Activated naive CD8-positive, alpha-beta T cell treated with anti-CD3 and anti-CD28 coated beads, Interleukin-2, amount 10 ng/mL, durations not matched to agents 7 days and 5 days (primary cell): ENCODE measurements around the gene OR8D4. TPM values are rescaled to one million over a fixed set of nuclear protein-coding genes. Genes with fewer than 3 reads are reported as not detected.

ENCODE experiments used
- ATAC-seq: fragments of 150-1000 bp; cut with Tn5 transposase; one replicate; pipeline ENCODE4 v1.10.0; 2021; ENCODE audit warnings: low read depth, moderate library complexity
- POLR2A ChIA-PET: fragments of 350-600 bp; sonication (Branson Sonifier 250); formaldehyde crosslinking; loops from one replicate; lab custom pipeline; 2021; ENCODE audit warnings: antibody characterized with exemption; lab: Charles Lee
- DNase-seq: peaks from one replicate; pipeline ENCODE4 v3.0.0; 2021
- H3K27ac Mint-ChIP-seq: one replicate; pipeline ENCODE4 v1.8.0; 2022; ENCODE audit warnings: mild to moderate bottlenecking, mixed read lengths
- H3K27me3 Mint-ChIP-seq: one replicate; pipeline ENCODE4 v1.8.0; 2022; ENCODE audit warnings: mild to moderate bottlenecking, moderate library complexity, mixed read lengths
- H3K36me3 Mint-ChIP-seq: one replicate; pipeline ENCODE4 v1.8.0; 2021; ENCODE audit warnings: mild to moderate bottlenecking, mixed read lengths
- H3K4me1 Mint-ChIP-seq: one replicate; pipeline ENCODE4 v1.8.0; 2021; ENCODE audit warnings: mixed read lengths
- H3K4me3 Mint-ChIP-seq: one replicate; pipeline ENCODE4 v1.8.0; 2022; ENCODE audit warnings: mild to moderate bottlenecking, moderate library complexity, mixed read lengths
- H3K9me3 Mint-ChIP-seq: one replicate; pipeline ENCODE4 v1.8.0; 2021; ENCODE audit warnings: mixed read lengths
- total RNA-seq, 2 experiments: library from RNA; stranded (reverse); gene quantifications; one replicate each; pipeline ENCODE4 v1.2.3, GENCODE V29; 2021

OR8D4 gene
- total RNA-seq, 2 experiments from 2014 or later = not detected

- no peaks in the 10 kb centered on the region for H3K9me3 Mint-ChIP-seq
- no peak overlapping the region for H3K27ac Mint-ChIP-seq
- no peaks in the 10 kb centered on the region for H3K4me1 Mint-ChIP-seq
- DNase-seq (no peak), ATAC-seq (no peak)
- H3K4me3 Mint-ChIP-seq = no peak overlapping the region
- no peaks in the 10 kb centered on the region for H3K36me3 Mint-ChIP-seq
- POLR2A ChIA-PET = no interaction called here
- no peaks in the 10 kb centered on the region for H3K27me3 Mint-ChIP-seq
Measured at GRCh38 chr11:123924027-123924426, 22.1 kb downstream of the OR8D4 start.

GRCh38 chr11:123939317-123939716 lies 37.4 kb downstream of the OR8D4 start, which contains the start of gene OR4D5:
TSS of gene OR4D5 (plus strand) at chr11:123939617. CDS start at chr11:123939617, 0 bp downstream.
- POLR2A ChIA-PET = no interaction called here
- Mint-ChIP-seq H3K36me3 (no peaks in the 10 kb centered on the region), H3K4me3 (no peak within 1 kb of the TSS), H3K27me3 (no peaks in the 10 kb centered on the region), H3K27ac (no peak within 1 kb of the TSS), H3K4me1 (no peaks in the 10 kb centered on the region), H3K9me3 (no peaks in the 10 kb centered on the region)
- DNase-seq (no peak), ATAC-seq (no peak)

GRCh38 chr11:123942413-123942812 lies 40.4 kb downstream of the OR8D4 start:
- Mint-ChIP-seq H3K9me3 (no peaks in the 10 kb centered on the region), H3K4me1 (no peaks in the 10 kb centered on the region), H3K4me3 (no peak overlapping the region), H3K27me3 (no peaks in the 10 kb centered on the region), H3K27ac (no peak overlapping the region), H3K36me3 (no peaks in the 10 kb centered on the region)
- DNase-seq (no peak), ATAC-seq (no peak)
- POLR2A ChIA-PET = no interaction called here

- no peaks in the 10 kb centered on the region for H3K9me3 Mint-ChIP-seq
- H3K36me3 Mint-ChIP-seq = no peaks in the 10 kb centered on the region
- no peak for DNase-seq
- no peak within 1 kb of the TSS for H3K4me3 Mint-ChIP-seq
- no peak within 1 kb of the TSS for H3K27ac Mint-ChIP-seq
- POLR2A ChIA-PET = no interaction called here
- no peaks in the 10 kb centered on the region for H3K4me1 Mint-ChIP-seq
- ATAC-seq = no peak
- H3K27me3 Mint-ChIP-seq = no peaks in the 10 kb centered on the region
Measured at GRCh38 chr11:123943738-123944137, 41.8 kb downstream of the OR8D4 start, which contains the start of gene OR6T1. TSS of gene OR6T1 (minus strand) at chr11:123943838. CDS start at chr11:123943838, 0 bp downstream.

GRCh38 chr11:123945132-123945531 lies 43.2 kb downstream of the OR8D4 start:
- no peaks in the 10 kb centered on the region for H3K27me3 Mint-ChIP-seq
- H3K4me3 Mint-ChIP-seq = no peak overlapping the region
- no peaks in the 10 kb centered on the region for H3K36me3 Mint-ChIP-seq
- POLR2A ChIA-PET = no interaction called here
- H3K4me1 Mint-ChIP-seq = no peaks in the 10 kb centered on the region
- ATAC-seq (no peak), DNase-seq (no peak)
- no peak overlapping the region for H3K27ac Mint-ChIP-seq
- H3K9me3 Mint-ChIP-seq = no peaks in the 10 kb centered on the region

- no peaks in the 10 kb centered on the region for H3K36me3 Mint-ChIP-seq
- POLR2A ChIA-PET = no interaction called here
- H3K27me3 Mint-ChIP-seq = peaks cover 6% of the 10 kb centered on the region
- DNase-seq = no peak
- no peak overlapping the region for H3K4me3 Mint-ChIP-seq
- H3K9me3 Mint-ChIP-seq = no peaks in the 10 kb centered on the region
- H3K4me1 Mint-ChIP-seq = no peaks in the 10 kb centered on the region
- no peak for ATAC-seq
- no peak overlapping the region for H3K27ac Mint-ChIP-seq
Measured at GRCh38 chr11:123956752-123957151, 54.8 kb downstream of the OR8D4 start.

Other genes starting within 250 kb of the OR8D4 start
- gene SCN3B, start 247.5 kb upstream of the OR8D4 start, total RNA-seq = not detected
- gene ZNF202, start 160.5 kb upstream of the OR8D4 start, total RNA-seq = 10 to 100 TPM; 14.9 to 18.0 TPM
- not detected for gene OR6X1, start 147.6 kb upstream of the OR8D4 start, total RNA-seq
- not detected for gene OR6M1, start 95.8 kb upstream of the OR8D4 start, total RNA-seq
- gene TMEM225, start 16.5 kb upstream of the OR8D4 start, total RNA-seq = not detected
- gene OR4D5, start 37.5 kb downstream of the OR8D4 start, total RNA-seq = not detected
- not detected for gene OR6T1, start 41.7 kb downstream of the OR8D4 start, total RNA-seq
- gene OR10S1, start 75.6 kb downstream of the OR8D4 start, total RNA-seq = not detected
- gene OR10G6, start 93.0 kb downstream of the OR8D4 start, total RNA-seq = not detected
- not detected for gene OR10G4, start 110.8 kb downstream of the OR8D4 start, total RNA-seq
- gene OR10G9, start 120.8 kb downstream of the OR8D4 start, total RNA-seq = not detected
- gene OR10G8, start 124.6 kb downstream of the OR8D4 start, total RNA-seq = not detected
- not detected for gene OR10G7, start 139.2 kb downstream of the OR8D4 start, total RNA-seq
- gene VWA5A, start 213.3 kb downstream of the OR8D4 start, total RNA-seq = 1 to 10 TPM; 6.9 to 7.7 TPM